WTC11 (cell line): ENCODE results near the gene TMEM204. TPM values are rescaled to one million over a fixed set of nuclear protein-coding genes. Genes with fewer than 3 reads are reported as not detected.

Source experiments
- ATAC-seq: fragments of 200-7000 bp; cut with Tn5 transposase; 2 replicates; pipeline ENCODE4 v1.10.0; 2021; ENCODE audit warnings: mild to moderate bottlenecking, moderate library complexity
- CTCF ChIA-PET: fragments of 300-600 bp; sonication (Branson Sonifier 250); formaldehyde crosslinking; loops from one replicate; lab custom pipeline; 2021; ENCODE audit warnings: antibody characterized with exemption; lab: Charles Lee
- POLR2A ChIA-PET: fragments of 350-600 bp; sonication (Branson Sonifier 250); formaldehyde crosslinking; loops from one replicate; lab custom pipeline; 2021; ENCODE audit warnings: antibody characterized with exemption; lab: Charles Lee
- DNase-seq: peaks from one replicate; pipeline ENCODE4 v3.0.0; 2021; ENCODE audit warnings: low spot score
- H3K27ac Mint-ChIP-seq: 2 replicates; pipeline ENCODE4 v1.8.0; 2021; ENCODE audit warnings: mixed read lengths
- H3K27me3 Mint-ChIP-seq: 2 replicates; pipeline ENCODE4 v1.8.0; 2021; ENCODE audit warnings: low read depth, mild to moderate bottlenecking, moderate library complexity, mixed read lengths
- H3K36me3 Mint-ChIP-seq: 2 replicates; pipeline ENCODE4 v1.8.0; 2021; ENCODE audit warnings: mixed read lengths
- H3K4me1 Mint-ChIP-seq: 2 replicates; pipeline ENCODE4 v1.8.0; 2022; ENCODE audit warnings: mixed read lengths
- H3K4me3 Mint-ChIP-seq: 2 replicates; pipeline ENCODE4 v1.8.0; 2021; ENCODE audit warnings: mild to moderate bottlenecking, moderate library complexity, mixed read lengths
- H3K9me3 Mint-ChIP-seq: 2 replicates; pipeline ENCODE4 v1.8.0; 2021; ENCODE audit warnings: mixed read lengths
- ATF3 ChIP-seq: sonication (generic); formaldehyde crosslinking; conservative IDR thresholded peaks from 2 replicates; pipeline ENCODE4 v1.8.1; 2022; ENCODE audit warnings: mild to moderate bottlenecking, missing genetic modification reagents
- CREB1 ChIP-seq: sonication (generic); formaldehyde crosslinking; IDR thresholded peaks from 2 replicates; pipeline ENCODE4 v1.8.0; 2023; ENCODE audit warnings: mild to moderate bottlenecking, missing genetic modification reagents
- E2F5 ChIP-seq: sonication (generic); formaldehyde crosslinking; IDR thresholded peaks from 2 replicates; pipeline ENCODE4 v1.8.1; 2022; ENCODE audit warnings: mild to moderate bottlenecking, moderate library complexity, missing genetic modification reagents
- ERG ChIP-seq: fragments of 250-450 bp; sonication (Bioruptor Pico); IDR thresholded peaks from 2 replicates; pipeline ENCODE4 v1.8.0; 2021; ENCODE audit warnings: mild to moderate bottlenecking
- ETV6 ChIP-seq: sonication (generic); formaldehyde crosslinking; IDR thresholded peaks from 2 replicates; pipeline ENCODE4 v1.8.1; 2022; ENCODE audit warnings: mild to moderate bottlenecking, missing genetic modification reagents
- GABPB1 ChIP-seq: sonication (generic); formaldehyde crosslinking; IDR thresholded peaks from 2 replicates; pipeline ENCODE4 v1.8.1; 2023; ENCODE audit warnings: mild to moderate bottlenecking, missing genetic modification reagents
- JAZF1 ChIP-seq: fragments of 250-450 bp; sonication (Bioruptor Pico); IDR thresholded peaks from 2 replicates; pipeline ENCODE4 v1.9.0; 2021; ENCODE audit warnings: moderate library complexity, mild to moderate bottlenecking, inconsistent platforms
- NFE2L1 ChIP-seq: sonication (generic); formaldehyde crosslinking; IDR thresholded peaks from 2 replicates; pipeline ENCODE4 v1.8.1; 2023; ENCODE audit warnings: missing genetic modification reagents
- OVOL2 ChIP-seq: fragments of 250-450 bp; sonication (Bioruptor Pico); IDR thresholded peaks from 2 replicates; pipeline ENCODE4 v1.9.0; 2021; ENCODE audit warnings: mild to moderate bottlenecking, borderline replicate concordance
- USF2 ChIP-seq: sonication (generic); formaldehyde crosslinking; IDR thresholded peaks from 2 replicates; pipeline ENCODE4 v1.8.1; 2023; ENCODE audit warnings: mild to moderate bottlenecking, missing genetic modification reagents, moderate library complexity
- ZBTB21 ChIP-seq: sonication (generic); formaldehyde crosslinking; IDR thresholded peaks from 2 replicates; pipeline ENCODE4 v1.8.1; 2023; ENCODE audit warnings: mild to moderate bottlenecking, missing genetic modification reagents, borderline replicate concordance
- ZMAT4 ChIP-seq: fragments of 250-450 bp; sonication (Bioruptor Pico); IDR thresholded peaks from 2 replicates; pipeline ENCODE4 v1.9.0; 2021; ENCODE audit warnings: mild to moderate bottlenecking
- ZNF425 ChIP-seq: fragments of 250-450 bp; sonication (Bioruptor Pico); conservative IDR thresholded peaks from 2 replicates; pipeline ENCODE4 v1.9.0; 2021; ENCODE audit warnings: mild to moderate bottlenecking
- ZNF512 ChIP-seq: sonication (generic); formaldehyde crosslinking; IDR thresholded peaks from 2 replicates; pipeline ENCODE4 v1.8.1; 2022; ENCODE audit warnings: missing genetic modification reagents, borderline replicate concordance
- ZSCAN18 ChIP-seq: fragments of 250-450 bp; sonication (Bioruptor Pico); IDR thresholded peaks from 2 replicates; pipeline ENCODE4 v2.1.2; 2022; ENCODE audit warnings: mild to moderate bottlenecking, moderate library complexity
- total RNA-seq: library from RNA; stranded (reverse); gene quantifications from 3 replicates; pipeline ENCODE4 v1.2.3, GENCODE V29; 2021

The TMEM204 gene
- total RNA-seq, 1 experiment from 2014 or later: 0.35 TPM

GRCh38 chr16:1510941-1511351, 22.5 kb upstream of the TMEM204 start (continued):
- TF ChIP-seq ZBTB21 (no peak), JAZF1 (no peak), ZMAT4 (CRISPR knock-in tag) (no peak), GABPB1 (no peak), ZSCAN18 (CRISPR knock-in tag) (no peak), ETV6 (CRISPR knock-in tag) (no peak), ERG (CRISPR knock-in tag) (no peak)

GRCh38 chr16:1511662-1512569, 21.6 kb upstream of the TMEM204 start:
- POLR2A ChIA-PET: interaction anchor here (0.6 kb wide), 1 partner anchor 18 kb away, joined by 4 read pairs; no protein-coding TSS in a partner anchor

More at GRCh38 chr16:1511662-1512569, 21.6 kb upstream of the TMEM204 start:
- ATAC-seq (peak; percentile 63), DNase-seq (no peak)
- H3K4me3 Mint-ChIP-seq: no peak overlapping the region
- H3K36me3 Mint-ChIP-seq: peaks cover 20% of the 10 kb centered on the region
- H3K4me1 Mint-ChIP-seq: no peaks in the 10 kb centered on the region
- TF ChIP-seq CREB1 (no peak), OVOL2 (CRISPR knock-in tag) (no peak), USF2 (no peak), ATF3 (CRISPR knock-in tag) (no peak), NFE2L1 (CRISPR knock-in tag) (0 out of 2 replicates have a peak, but pooled peaks have one; percentile 30), ZNF512 (CRISPR knock-in tag) (no peak), ZNF425 (no peak), E2F5 (CRISPR knock-in tag) (no peak)
- no peaks in the 10 kb centered on the region; the same call in 1 of the 2 replicates for H3K27me3 Mint-ChIP-seq
- CTCF ChIA-PET: interaction anchor here (1.0 to 2.1 kb wide), 4 partner anchors 9 to 40 kb away, joined by 3 to 6 read pairs (median 4); no protein-coding TSS in a partner anchor
- peaks cover 15% of the 10 kb centered on the region for H3K9me3 Mint-ChIP-seq
- H3K27ac Mint-ChIP-seq: peak overlapping the region; percentile 72; the same call in 1 of the 2 replicates
